ENCODE measurements around the gene CPEB4.

DNA sequence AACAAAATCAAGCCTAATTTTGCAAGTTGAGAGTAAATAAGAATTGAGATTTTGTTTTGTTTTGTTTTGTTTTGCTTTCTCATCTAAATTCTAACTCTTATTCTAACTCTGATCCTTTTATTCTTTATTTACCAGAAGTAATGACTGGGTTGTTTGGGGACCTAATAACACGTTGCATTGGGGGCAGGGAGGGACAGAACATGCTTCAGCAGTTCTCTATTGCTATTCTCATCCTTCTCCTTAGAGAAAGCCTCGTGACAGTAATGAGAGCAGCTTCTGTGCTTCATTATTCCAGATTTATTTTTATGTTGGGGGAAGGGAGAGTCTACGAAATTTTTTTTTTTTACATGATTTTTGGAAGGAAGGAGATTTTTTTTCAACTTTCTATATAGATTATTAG lies 21.1 kb downstream of the CPEB4 start:
- TF ChIP-seq POLR2A (IDR thresholded peaks at IDR 0.05) = no peak
- TF ChIP-seq, protein P1, sequence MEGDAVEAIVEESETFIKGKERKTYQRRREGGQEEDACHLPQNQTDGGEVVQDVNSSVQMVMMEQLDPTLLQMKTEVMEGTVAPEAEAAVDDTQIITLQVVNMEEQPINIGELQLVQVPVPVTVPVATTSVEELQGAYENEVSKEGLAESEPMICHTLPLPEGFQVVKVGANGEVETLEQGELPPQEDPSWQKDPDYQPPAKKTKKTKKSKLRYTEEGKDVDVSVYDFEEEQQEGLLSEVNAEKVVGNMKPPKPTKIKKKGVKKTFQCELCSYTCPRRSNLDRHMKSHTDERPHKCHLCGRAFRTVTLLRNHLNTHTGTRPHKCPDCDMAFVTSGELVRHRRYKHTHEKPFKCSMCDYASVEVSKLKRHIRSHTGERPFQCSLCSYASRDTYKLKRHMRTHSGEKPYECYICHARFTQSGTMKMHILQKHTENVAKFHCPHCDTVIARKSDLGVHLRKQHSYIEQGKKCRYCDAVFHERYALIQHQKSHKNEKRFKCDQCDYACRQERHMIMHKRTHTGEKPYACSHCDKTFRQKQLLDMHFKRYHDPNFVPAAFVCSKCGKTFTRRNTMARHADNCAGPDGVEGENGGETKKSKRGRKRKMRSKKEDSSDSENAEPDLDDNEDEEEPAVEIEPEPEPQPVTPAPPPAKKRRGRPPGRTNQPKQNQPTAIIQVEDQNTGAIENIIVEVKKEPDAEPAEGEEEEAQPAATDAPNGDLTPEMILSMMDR (IDR thresholded peaks at IDR 0.05) = no peak
